Raji (cell line): Measurements from ENCODE around the gene CIDEB.

Source experiments
- POLR2A ChIP-seq: IDR thresholded peaks from 2 replicates; pipeline ENCODE4 v1.6.1; 2011; ENCODE audit warnings: low read depth, low read length, control low read depth; ENCODE audit not compliant: insufficient read depth

Gene CIDEB, protein sequence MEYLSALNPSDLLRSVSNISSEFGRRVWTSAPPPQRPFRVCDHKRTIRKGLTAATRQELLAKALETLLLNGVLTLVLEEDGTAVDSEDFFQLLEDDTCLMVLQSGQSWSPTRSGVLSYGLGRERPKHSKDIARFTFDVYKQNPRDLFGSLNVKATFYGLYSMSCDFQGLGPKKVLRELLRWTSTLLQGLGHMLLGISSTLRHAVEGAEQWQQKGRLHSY

DNA sequence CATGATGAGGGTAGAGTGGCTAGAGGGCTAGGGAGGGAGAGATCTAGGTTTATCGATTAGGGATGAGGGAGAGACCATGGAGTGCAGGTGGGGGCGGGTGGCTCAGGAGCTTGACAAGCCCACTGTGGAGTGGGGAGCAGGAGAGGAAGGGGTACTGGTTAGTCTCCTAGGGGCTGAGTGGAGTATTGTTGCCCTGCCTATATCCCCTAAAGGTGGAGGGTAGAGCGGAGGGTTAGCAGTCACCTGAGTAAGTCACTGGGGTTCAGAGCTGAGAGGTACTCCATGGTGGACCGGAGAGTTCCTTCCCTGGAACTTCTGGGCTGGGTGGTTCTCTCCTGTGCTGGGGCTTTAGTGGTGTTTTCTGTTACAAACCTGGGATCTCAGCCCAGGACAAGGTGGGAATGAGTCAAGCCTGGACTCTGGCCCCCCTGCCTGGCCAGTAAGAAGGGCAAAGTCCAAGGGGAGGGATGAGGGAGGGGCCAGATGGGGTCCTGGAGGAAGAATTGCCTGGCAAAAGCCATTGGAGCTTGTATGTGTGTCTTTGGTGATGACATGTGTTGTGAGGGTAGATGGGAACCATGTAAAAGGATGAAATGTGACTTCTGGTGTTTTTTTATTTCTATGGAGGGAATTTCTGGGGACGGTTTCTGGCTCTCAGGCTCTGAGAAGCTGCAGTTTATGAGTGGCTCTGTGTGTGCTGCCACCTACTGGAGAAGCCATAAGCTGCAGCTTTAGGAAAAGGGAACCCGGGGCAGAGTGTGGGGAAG lies at the start of gene CIDEB:
TSS of gene CIDEB (minus strand) at position 403 of the 767 bp plus-strand sequence. CDS start at position 284, 119 bp downstream.
- no peak for TF ChIP-seq POLR2A

DNA sequence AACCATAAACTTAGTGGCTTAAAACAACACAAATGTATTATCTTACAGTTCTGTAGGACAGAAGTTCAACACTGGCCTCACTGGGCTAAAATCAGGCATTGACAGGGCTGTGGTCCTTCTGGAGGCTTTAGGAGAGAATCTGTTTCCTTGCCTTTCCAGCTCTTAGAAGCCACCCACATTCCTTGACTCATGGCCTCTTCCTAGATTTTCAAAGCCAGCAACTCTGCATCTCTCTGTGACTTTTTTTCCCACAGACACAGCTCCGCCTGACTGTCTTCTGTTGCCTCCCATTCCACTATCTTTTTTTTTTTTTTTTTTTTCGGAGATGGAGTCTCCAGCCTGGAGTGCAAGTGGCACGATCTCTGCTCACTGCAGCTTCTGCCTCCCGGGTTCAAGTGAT lies 48.4 kb upstream of the CIDEB start:
- TF ChIP-seq POLR2A = no peak

DNA sequence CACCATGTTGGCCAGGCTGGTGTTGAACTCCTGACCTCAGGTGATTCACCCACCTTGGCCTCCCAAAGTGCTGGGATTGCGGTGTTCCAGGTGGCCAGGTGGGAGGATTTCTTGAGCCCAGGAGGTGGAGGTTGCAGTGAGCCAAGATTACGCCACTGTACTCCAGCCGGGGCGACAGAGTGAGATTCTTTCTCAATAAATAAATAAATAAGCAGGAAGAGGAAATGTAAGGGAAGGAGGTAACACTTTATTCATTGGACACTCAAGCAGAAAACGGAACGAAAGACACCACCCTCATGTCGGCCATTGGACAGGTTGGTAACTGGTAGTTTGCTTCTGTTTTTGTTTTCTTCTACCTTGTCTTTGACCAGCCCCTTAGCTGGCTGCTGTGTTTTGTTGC lies 47.2 kb upstream of the CIDEB start:
- TF ChIP-seq POLR2A = no peak

DNA sequence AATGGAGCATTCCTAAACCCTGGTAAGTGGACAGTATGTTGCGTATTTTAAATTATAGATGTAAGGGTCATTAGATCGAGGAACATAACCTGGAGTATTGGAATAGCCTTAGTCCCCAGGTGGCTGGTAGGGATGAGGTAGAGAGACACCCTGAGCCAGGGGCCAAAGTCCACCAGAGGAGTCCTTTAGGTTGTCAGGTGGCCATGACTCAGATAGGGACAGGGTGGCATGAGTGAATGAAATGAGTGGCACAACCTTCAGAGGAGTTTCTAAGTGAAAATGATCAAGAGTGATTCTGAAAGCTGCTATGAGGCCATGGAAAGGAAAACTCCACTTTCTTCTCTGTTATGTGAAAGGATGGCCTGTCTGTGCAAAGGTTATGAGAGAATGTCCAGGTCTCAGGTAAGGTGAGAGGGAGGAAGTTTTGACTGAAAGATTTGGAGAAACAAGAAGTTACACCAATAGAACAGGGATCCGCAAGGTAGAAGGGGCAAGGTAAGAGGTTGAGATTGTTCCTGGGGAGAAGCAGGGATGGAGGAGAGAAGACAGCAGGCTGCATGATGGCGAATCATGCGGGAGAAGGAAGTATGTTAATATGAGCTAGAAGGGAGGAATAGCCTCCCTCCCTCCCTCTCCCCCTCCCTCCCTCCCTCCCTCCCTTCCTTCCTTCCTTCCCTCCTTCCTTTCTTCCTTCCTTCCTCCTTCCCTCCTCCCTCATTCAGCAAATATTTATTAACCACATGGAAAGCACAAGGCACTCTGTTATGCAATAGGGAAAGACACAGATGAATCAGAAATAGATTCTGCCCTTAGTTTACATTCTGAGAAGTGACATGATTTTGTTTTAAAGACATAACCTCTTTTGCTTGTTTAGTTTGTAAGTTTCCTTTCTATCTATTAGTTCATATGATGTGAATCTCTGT lies 46.0 kb upstream of the CIDEB start:
- TF ChIP-seq POLR2A = no peak

DNA sequence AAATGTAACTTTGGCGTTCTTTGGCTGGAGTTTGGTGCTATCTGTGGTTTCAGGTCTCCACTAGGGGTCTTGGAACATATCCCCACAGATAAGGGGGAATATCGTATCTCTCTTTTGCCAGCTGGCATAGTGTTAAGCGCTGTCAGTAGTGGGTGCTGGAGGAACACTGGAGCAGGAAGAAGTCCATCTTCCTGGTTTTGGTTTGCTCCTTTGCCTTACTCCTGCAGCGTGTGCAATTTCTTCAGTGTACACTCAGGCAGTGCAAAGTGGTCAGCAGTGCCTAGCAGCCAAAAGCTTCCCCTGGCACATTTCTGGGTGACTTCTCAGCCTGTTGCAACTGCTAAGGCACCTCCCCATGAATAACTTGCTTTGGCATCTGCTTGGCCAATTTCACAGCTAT lies 43.7 kb upstream of the CIDEB start:
- no peak for TF ChIP-seq POLR2A

DNA sequence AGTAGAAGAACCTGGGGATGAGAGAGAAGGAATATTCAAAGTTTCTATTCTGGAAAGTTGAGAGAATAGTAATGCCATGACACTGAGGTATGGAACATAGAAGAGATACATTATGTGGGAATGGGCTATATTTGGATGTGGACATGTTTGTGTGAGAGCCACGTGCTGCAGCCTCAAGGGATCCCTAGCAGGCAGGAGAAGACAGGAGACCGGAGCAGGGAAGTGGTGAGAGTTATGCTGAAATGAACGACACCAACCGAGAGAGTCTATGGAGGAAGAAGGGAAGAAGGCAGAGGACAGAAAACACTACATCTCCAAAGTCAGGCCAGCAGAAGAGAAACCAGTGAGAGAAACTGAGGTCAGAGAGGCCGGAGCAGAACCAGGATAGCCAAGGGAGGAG lies 42.0 kb upstream of the CIDEB start:
- TF ChIP-seq POLR2A = no peak

DNA sequence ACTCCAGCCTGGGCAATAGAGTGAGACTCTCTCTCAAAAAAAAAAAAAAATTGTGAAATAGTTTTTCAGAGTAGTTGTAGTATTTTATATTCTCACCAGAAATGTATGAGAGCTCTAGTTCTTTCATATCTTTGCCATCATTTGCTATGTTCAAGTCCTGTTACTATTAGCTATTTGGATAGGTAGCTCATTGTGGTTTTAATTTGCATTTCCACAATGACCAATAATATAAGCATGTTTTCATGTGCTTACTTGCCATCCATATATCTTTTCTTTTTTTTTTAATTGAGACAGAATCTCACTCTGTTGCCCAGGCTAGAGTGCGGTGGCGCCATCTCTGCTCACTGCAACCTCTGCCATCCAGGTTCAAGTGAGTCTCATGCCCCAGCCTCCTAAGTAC lies 40.4 kb upstream of the CIDEB start:
- no peak for TF ChIP-seq POLR2A

DNA sequence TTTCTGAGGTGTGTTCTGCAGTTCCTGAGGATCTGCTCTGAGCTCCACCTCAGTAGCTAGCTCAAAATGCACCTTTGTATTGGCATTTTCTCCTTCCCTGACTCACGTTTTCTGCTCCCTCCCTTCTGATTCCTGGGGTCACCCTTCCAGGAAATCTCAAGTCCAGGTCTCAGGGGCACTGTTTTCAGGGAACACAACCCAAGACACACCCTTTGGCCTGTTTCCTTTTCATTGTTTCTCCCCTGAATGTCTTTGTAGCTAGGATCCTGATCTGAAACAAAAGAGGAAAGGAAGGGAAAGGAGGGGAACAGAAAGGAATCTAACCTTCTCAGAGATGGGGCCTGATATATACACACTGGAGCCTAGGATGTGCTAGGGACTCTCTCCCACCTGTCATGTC lies 39.4 kb upstream of the CIDEB start:
- TF ChIP-seq POLR2A = no peak

DNA sequence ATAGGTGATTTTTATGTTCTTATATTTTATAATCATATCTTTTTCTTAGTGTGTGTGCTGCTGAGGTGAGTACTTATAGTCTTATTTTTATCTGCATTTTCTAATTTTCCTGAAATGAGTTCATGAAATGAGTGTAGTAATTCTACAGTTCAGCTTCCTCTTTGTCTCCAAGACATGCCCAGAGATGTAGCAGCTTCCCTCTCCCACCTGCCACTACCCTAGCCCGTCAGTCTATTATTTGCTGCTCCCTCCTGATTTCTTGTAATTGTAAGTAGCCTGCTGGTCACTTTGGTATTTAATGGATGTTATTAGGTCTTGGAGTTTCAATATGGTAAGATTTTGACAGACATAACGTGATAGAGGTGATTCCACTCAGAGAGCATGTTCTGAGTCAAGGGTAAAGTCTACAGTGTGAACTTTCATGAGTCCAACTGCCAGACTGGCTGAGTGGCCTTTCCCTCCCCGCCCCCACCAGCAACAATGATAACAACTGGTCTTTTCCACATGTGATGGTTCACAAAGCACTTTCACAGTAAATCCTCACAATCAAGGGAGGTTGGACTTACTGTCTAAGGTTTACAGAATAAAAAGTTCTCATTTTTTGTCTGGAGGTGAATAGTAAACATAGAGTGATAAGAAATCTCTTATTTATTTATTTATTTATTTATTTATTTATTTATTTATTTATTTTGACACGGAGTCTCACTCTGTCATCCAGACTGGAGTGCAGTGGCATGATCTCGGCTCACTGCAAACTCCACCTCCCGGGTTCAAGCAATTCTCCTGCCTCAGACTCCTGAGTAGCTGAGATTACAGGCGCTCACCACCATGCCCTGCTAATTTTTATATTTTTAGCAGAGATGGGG lies 36.3 kb upstream of the CIDEB start:
- TF ChIP-seq POLR2A = no peak

DNA sequence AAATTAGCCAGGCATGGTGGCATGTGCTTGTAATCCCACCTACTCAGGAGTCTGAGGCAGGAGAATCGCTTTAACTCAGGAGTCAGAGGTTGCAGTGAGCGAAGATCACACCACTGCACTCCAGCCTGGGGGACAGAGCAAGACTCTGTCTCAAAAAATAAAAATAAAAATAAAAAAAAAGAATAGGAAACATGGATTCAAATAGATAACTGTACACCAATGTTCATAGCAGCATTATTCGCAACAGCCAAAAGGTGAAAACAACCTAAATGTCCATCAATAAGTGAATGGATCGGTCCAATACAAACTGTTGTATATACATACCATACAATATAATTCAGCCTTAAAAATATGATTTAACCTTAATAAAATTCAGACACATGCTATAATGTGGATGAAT lies 35.1 kb upstream of the CIDEB start:
- TF ChIP-seq POLR2A = no peak

DNA sequence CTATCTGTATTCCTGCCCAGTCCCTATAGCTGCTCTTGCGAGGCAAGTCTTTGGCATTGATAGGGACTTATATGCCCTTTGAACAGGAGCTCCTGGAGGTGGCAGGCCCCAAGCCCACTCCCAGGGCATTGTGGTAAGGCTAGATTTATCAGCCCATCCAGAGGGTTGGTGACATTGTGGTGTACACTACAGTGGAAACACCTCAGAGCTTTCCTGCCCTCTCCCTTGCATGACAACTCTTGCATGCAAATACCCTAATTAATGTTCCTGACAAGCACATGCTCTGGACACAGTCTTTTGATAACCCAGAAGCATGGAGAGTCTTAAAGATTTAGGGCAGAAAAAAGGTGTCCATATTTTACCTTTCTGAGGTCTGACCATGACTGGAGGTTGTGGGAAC lies 32.8 kb upstream of the CIDEB start:
- no peak for TF ChIP-seq POLR2A

DNA sequence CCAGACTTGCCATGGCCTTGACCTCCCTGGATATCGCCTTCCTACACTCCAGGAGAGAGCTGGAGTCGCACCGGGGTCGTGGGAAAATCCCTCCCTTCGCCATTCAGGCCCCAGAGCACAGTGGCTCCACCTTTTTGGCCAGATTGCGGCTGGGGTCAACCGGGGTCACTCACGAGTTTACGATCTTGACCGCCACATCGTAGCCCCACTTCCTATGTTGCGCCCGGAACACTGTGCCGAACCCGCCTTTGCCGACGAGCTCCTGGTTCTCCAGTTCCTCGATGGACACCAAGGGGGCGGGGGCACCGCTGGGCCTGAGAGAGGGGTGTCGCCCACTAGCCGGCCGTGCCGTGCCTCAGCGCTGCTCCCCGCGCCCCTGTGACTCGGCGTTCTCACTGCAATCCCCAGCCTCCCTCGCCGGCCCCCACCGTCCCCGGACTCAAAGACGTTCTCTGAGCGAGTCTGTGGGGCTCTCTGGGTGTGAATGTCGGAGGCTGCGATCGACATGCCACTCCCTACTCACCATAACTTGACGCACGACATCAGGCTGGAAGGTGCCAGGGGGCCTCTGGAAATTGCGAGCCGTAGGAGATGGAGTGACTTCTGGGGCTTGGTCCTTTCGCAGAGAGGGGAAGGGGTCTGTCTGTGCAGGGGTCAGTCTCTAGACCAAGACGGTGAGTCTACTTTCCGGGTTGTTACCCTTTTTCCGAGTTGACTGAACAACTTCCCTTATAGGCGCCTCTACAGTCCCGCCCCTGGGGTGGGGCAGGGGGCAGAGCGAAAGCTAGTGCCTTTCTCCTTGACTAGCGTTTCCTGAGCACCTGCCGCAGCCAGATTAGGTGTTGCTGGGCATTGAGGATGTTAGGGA lies 31.7 kb upstream of the CIDEB start, which contains the start of gene RIPK3:
TSS of gene RIPK3 (minus strand) at position 708 of the 868 bp plus-strand sequence. CDS start at position 543, 165 bp downstream.
- TF ChIP-seq POLR2A = peak; percentile 66

DNA sequence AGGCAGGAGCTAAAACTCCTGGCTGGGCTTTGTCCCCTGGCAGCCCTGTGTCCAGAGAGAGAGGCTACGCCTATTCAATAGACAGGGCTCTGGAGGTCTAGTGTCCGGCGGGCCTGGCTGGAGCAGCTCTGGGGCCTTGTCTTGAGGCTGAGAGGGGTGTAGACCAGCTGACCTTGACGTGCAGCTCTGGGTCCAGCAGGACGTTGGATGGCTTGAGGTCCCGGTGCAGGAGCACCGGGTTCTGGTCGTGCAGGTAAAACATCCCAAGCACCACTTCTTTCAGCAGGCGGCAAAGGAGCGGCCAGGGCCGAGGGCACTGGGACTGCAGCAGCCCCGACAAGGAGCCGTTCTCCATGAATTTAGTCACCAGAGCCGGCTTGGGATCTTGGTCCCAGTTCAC lies 31.1 kb upstream of the CIDEB start:
- no peak for TF ChIP-seq POLR2A

DNA sequence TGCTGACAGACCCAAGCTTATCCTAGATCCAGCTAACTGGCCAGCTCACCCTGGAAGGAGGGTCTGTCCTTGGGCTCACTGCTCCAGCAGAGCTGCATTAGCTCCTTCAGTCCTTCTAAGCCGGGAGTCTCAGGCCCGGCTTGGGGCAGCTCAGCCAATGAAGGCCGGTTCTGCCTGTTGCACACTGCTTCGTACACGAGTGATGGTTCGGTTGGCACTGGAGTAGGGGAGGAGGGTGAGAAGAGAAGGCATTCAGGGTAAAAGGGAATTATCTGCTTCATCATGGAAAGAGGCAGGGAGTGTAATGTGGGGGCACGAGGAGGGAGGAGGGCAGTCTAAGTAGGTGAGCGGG lies 30.0 kb upstream of the CIDEB start:
- no peak for TF ChIP-seq POLR2A
